GM18505 (cell line): ENCODE data around the gene HNRNPA0.

Experiments used
- ATAC-seq: cut with Tn5 transposase; IDR thresholded peaks from one replicate; pipeline ENCODE4 v1.9.1; 2021; ENCODE audit not compliant: unreplicated experiment
- POLR2A ChIP-seq: IDR thresholded peaks from 4 replicates; pipeline ENCODE4 v1.6.1; 2011; ENCODE audit warnings: borderline replicate concordance; ENCODE audit not compliant: insufficient read depth, insufficient read length; ENCODE audit errors: extremely low read depth

The HNRNPA0 gene

DNA sequence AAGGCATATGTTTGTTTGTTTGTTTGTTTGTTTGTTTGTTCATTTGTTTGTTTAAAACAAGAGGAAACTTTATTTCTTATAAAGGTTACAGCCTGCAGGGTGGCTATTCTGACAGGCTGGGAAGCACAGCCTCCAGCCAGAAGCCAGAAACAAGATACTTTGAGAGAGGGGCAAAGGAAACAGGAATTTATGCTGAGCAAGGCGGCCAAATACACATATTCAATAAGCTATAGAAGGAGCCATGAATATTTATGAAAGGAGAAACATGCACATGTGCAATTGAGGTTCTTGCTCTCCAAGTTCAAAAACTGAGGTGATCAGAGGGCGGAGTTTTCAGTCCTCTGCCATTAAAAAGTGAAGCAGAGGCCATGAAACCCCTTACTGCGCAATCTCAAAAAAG lies 37.8 kb downstream of the HNRNPA0 start:
- ATAC-seq: no peak
- TF ChIP-seq POLR2A: no peak

DNA sequence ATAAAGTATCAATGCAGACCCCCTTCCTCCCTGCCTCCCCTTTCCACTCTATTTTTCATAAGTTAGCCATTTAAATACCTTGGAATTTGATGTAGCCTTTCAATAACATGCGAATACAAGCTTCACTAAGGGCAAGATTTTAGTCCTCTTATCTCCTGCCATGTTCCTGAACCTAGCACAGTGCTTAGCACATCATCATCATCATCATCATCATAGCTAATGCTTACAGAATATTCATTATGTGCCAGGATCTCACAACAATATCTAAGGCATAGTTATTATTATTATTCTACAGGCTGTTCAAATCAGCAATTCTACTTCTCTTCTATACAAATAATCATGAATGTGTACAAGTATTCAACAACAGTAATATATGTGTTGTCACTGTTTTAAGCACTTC lies 38.7 kb downstream of the HNRNPA0 start:
- no peak for ATAC-seq
- TF ChIP-seq POLR2A: no peak

DNA sequence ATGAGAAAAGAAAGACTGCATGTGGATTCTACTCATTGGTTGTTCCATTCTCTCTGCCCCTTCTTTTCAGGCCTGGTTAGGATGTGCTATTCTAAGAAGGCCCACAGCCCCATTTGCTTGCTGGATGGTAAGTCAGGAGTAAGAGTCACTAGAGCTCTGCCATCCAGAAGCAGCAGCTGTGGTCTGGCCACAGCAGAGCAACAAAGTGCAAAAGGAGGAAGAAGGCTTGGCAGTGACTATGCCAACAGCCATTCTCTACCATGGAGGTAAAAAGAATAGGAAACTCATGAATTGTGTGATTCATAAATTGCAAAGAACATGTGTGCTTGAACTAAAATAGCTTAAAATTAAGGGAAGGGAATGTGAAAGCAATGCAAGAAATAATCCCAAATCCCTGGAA lies 39.2 kb downstream of the HNRNPA0 start:
- no peak for TF ChIP-seq POLR2A
- no peak for ATAC-seq

DNA sequence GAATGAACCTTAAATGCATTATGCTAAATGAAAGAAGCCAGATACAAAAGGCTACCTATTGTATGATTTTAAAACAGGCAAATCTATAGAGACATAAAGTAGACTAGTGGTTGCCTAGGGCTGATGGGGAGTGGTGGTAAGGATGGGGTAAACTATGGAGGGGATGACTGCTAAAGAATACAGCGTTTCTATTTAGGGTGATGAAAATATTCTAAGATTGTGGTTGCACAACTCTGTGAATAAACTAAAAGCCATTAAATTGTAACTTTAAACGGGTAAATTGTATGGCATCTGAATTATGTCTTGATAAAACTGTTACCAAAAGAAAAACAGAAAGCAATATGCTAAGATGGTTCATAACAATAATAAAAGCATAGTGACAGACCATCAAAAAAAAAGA lies 39.7 kb downstream of the HNRNPA0 start:
- no peak for TF ChIP-seq POLR2A
- no peak for ATAC-seq

DNA sequence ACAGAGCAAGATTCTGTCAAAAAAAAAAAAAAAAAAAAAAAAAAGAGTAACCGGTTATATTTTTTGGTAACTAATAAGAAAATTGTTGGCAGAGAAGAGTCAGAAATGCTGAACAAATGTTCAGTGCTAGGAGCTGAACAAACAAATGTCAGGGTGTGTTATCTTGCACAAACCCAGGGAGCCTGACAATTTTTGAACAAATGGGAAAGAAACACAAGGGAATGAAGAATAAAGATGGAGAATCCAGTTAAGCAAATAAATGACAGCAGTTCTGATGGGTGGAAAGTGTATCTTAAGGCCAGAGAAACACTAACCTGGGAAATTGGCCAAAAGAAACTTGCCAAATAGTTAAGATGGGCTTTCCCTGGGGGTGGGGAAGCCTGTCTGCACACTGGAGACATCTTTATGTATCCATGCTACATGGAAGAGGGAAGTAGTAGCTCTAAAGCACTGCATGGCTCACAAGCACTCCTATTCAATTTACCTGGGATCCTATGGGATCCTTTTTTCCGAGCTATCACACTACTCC lies 42.0 kb downstream of the HNRNPA0 start:
- TF ChIP-seq POLR2A: no peak
- no peak for ATAC-seq

DNA sequence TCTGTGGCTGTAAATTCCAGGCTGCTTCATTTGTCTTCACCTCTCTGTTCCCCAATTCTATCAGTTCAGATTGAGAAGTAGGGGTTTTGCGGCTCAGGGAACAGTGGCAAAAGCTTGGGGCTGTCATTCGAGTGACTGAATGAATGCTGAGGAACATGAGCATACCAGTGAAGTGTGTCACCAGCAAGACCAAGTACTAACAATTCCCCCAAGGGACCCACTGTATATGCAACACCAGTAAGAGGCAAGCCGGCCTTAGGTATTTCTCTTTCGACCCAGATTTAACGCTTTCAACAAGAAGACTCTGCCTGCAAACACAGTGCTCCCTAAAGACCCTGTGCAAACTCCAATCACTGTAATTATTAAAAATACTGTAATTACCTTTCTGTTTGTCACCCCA lies 44.1 kb downstream of the HNRNPA0 start:
- no peak for ATAC-seq
- TF ChIP-seq POLR2A: no peak

DNA sequence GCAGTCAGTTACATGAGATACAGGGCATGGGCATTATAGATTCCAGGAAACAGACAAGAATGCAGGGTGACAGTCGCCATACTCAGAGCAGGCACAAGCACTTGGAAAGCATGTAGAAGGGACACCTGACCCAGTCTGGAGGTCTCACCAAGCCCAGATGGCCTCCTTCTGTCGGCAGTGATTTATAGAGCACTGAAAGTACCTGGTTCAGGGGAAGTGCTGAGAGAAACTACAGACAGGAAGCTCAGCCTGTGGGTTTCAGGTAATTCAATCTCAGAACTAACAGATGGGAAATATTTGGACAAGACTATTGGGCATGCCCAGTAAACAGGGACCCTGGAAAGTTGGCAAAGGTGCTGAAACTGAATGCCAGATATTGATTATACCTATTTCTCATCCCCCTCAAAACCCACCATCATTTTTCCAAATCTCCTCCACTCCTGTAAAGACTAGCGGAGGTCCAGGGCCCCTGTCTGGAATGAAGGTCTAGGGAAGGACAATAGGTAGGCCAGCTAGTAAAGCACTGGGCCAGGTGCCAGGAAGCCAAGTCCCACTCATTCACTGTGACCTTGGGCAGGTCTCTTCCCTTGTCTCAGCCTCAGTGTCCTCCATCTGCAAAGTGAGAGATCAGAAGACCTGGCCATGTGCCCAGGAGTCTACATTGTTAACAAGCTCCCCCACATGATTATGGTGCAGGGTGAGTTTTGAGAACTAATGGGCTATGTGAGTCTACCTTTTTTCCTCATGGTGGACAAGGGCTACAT lies 45.2 kb downstream of the HNRNPA0 start:
- no peak for ATAC-seq
- TF ChIP-seq POLR2A: no peak

DNA sequence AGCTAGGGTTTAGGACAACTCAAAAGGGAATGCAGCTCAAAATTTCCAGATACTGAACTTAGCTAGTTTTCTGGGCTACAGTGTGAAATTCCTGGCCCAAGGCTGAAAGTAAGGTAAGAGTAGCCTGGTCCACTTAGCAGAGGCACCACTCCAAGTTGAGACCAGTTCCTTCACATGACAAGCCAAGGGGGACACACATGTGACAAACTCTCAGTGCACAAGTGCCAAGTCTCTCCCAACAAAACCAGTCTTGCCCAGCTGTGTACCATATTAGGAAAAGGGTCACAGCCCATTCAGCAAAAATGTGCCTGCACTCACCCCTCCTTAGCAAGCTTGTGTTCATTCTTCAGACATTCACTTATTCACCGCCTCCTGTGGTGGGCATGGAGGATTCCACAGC lies 46.1 kb downstream of the HNRNPA0 start:
- no peak for TF ChIP-seq POLR2A
- no peak for ATAC-seq

DNA sequence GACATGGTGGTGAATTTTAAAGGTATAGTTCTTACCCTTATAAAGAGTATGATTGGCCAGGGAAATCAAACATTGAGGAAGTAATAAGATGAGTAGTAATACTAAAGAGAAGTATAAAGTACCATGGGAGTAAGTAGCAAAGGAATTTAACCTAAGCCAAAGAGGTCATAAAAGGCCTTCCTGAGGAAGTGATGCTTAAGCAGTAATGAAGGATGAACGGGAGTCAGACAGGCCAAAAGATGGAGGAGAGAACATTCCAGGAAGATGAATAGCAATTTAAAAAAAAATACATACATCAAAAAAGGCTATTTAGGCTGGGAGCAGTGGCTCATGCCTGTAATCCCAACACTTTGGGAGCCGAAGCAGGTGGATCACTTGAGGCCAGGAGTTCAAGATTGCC lies 47.3 kb downstream of the HNRNPA0 start:
- ATAC-seq: no peak

DNA sequence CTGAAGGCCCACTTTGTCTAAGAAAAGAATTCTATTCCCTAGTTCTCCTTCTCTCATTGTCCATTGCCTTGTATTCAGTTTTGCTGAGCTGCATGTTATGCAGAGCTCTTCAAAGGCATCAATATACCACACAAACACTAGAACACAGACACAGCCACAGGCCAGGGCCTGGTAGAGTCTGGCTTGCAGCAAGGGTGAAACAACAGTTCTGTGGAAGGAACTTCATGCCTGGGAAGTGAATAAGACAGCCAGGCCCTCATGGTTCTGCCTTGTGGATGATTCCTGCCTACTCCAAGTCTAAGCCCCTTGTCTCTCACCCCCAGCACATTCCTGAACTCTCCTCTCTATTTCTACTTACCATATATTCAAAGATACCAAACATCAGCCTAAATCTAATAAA lies 49.1 kb downstream of the HNRNPA0 start:
- ATAC-seq: no peak
- TF ChIP-seq POLR2A: no peak

More for the DNA sequence above, 47.3 kb downstream of the HNRNPA0 start:
- TF ChIP-seq POLR2A: no peak

DNA sequence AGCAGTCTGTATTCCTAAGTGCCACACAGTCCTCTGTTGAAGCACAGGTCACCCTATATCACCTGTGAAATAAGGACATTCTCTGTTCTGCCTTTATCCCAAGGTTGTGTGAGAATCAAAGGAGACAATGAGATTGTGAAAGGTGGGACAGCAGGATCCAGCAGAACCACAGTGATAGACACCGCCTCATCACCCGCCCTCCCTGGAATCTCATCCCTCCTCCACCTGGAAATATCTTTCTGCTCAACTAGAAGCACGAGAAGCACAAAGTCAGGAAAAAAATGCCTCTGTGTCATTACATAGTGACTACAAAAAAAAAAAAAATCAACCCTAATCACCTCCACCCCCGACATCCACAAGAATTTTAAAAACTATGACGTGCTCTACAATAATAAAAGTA lies 50.6 kb downstream of the HNRNPA0 start:
- no peak for TF ChIP-seq POLR2A
- no peak for ATAC-seq

DNA sequence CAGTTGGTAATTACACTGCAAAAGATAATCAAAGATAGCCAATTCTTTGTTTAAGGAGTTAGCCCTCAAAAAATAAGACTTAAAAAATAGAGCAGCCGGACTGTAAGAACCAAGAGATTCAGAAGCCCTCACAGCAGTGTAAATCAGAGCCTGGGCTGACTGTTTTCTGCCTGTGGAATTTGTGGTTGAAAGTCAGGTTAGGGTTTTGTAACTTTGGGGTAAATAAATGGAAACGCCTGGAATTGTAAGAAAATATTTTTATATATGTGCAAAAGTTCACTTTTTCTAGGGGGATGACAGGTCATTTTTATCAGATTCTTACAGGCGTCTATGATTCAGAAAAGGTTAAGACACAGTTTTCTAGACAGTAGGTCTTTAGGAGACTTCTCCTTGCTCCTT lies 53.9 kb downstream of the HNRNPA0 start:
- ATAC-seq: no peak
- TF ChIP-seq POLR2A: no peak

DNA sequence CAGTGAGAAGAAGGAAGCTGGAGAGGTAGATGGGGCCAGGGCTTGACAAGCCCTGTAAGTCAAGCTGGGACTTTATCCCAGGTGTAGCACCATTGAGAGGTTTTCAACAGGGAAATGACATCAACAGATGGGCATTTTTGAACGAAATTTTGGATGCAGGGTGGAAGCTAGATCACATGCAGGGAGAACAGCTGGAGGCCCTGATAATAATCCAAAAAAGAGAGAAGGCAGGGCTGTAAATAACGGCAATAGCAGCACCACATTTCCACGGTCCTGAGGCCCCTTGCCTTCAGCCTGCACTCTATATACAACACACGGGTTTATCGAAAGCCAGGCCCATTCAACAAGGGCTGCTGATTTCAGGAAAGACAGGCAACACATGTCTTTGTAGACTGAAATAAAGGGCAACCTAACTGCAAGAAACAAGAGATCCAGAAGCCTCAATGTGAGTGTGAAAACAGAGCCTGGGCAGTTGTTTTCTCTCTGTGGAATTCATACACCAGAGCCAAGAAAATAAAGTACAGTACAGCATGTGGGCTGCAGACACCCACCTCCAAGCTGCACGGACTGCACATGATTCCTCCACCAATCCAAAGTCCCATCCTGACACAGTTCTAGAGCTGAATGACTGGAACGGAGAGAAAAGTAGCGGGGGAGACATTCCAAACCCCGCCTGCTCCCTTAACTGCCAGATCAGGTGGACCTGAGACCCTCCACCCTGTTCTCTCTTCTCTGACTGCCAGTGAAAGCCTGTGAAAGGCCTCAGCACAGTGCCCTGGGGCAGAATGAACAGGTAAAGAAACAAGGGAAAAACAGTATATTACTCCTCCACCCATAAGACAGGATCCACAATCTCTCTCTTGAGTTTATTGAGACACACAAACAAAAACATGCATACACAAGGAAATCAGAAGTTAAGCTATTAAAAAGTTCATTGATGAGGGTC lies 54.6 kb downstream of the HNRNPA0 start:
- TF ChIP-seq POLR2A: no peak
- no peak for ATAC-seq
